ENCODE data around the gene DOK6.
"Not testable (repeated sequence)": the region's sequence is repeated elsewhere in the genome, so short reads cannot be mapped to it uniquely, and the experiment has no call there.

Gene DOK6

GRCh38 chr18:69871363-69871762, 470.7 kb downstream of the DOK6 start:
- DNase-seq (ENCODE audit: low spot score), result no peak

DNA sequence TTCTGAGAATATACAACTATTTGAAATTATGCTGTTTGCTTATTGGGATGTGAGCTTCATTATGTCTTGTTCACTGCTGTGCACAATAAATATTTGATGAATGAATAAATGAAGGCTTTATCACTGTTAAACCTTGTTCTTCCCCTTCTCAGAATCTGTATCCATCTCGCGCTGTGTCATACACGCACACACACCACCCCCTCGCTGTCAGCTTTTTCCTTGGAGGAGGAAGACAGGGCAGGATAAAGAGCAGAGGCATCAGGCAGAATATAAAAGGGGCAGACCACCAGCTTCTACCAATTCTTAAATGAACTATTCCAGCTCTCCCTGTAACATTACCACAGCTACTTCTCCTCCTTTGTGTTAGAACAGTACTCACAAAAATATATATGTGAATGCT, 472.0 kb downstream of the DOK6 start:
- no peak for DNase-seq (ENCODE audit: low spot score)

- DNase-seq (ENCODE audit: low spot score), result no peak
Observed at GRCh38 chr18:69874058-69874457, 473.4 kb downstream of the DOK6 start.

- no peak for DNase-seq (ENCODE audit: low spot score)
Observed at GRCh38 chr18:69876490-69876889, 475.8 kb downstream of the DOK6 start.

GRCh38 chr18:69878213-69878933, 477.7 kb downstream of the DOK6 start:
- DNase-seq (ENCODE audit: low spot score), result no peak

- DNase-seq (ENCODE audit: low spot score), result not testable (repeated sequence)
Observed at GRCh38 chr18:69879051-69879450, 478.4 kb downstream of the DOK6 start.

DNA sequence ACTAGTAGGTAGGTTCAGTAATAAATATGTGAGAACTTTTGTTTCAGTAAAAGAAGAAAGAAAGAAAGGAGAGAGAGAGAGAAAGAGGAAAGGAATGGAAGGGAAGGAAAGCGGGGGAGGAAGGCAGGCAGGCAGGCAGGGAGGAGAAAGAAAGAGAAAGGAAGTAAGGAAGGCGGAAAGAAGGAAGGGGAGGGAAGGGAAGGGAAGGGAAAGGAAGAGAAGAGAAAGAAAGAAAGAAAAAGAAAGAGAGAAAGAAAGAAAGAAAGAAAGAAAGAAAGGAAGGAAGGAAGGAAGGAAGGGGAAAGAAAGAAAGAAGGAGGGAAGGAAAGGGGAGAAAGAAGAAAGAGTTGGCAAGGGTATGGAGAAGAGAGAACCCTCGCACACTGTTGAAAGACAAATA, 479.4 kb downstream of the DOK6 start:
- no peak for DNase-seq (ENCODE audit: low spot score)

DNA sequence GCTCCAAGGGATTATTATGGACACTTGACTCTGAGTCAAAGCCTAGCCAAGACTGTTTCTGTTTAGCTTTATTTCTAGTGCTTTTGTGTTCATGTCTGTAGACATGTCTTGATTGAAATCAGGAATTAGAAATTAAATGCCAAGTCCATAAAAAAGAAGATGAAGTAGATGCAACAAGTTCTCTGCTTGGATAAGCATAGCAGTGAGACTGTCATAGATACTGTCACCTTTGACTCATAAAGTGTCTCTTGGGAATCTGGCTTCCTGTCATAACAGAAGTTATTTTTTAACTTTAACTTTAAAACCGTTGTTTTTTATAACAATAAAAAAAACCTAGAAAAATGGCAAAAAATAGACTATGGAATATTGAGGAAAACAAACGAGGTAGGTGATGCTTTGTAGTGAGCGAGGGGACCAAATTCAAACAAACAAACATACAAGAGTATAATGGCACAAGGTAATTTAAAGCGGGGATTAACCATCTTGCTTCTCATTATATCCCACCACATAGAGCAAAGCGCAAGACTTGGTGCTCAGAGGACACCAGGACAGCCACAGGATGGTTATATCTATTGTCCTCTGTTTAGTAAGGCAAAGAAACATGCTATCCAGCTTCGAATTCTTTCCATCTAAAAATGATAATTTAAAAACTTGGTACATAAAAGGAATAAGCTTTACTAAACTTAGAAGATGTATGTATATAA, 482.4 kb downstream of the DOK6 start:
- DNase-seq (ENCODE audit: low spot score), result no peak

GRCh38 chr18:69883781-69884180, 483.1 kb downstream of the DOK6 start:
- DNase-seq (ENCODE audit: low spot score), result no peak

- no peak for DNase-seq (ENCODE audit: low spot score)
Observed at GRCh38 chr18:69885355-69885754, 484.7 kb downstream of the DOK6 start.

DNA sequence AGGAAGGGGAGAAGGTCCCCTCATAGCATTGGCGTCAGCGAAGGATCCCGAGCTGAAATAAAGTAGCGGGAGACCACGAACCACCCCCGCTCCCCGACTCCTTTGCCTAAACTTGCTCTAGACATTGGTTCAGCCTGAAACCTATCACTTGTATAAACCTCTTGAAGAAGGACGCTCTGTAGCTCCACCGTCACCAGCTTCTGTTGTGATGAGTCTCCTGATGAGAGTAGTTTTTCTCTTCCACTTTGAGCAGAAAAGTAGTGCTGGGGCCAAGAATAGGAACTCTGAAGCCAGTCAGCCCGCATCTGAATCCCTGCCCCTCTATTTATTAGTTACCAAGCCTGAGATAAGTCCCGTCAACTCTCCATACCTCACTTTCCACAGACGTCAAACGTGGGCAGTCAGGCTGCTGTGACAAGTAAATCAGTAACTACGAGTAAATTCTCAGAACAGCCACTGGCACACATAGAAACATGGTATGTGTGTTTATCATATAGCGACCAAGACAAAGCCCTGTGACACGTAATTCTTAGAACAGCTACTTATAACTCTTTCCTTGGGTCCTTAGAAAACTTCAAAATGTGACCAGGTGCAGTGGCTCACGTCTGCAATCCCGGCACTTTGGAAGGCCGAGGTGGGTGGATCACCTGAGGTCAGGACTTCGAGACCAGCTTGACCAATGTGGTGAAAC, 485.3 kb downstream of the DOK6 start:
- DNase-seq (ENCODE audit: low spot score), result no peak

- no peak for DNase-seq (ENCODE audit: low spot score)
Observed at GRCh38 chr18:69887256-69887655, 486.6 kb downstream of the DOK6 start.

GRCh38 chr18:69889009-69889408, 488.3 kb downstream of the DOK6 start:
- no peak for DNase-seq (ENCODE audit: low spot score)

- no peak for DNase-seq (ENCODE audit: low spot score)
Observed at GRCh38 chr18:69890558-69890957, 489.9 kb downstream of the DOK6 start.

DNA sequence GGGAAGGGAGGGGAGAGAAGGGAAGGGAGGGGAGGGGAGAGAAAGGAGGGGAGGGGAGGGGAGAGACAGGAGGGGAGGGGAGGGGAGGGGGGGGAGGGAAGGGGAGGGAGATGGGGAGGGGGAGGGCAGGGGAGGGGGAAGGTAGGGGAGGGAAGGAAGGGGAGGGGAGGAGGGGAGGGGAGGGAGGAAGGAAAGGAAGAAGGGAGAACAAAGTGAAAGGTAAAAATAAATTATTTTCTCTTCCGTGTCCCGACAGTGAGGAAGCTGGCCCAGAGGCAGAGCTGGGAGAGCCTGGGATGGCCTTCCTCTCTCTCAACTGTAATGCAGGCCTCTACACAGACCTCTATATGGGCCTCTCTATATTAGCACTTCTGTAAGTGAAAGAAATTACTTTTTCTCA, 493.8 kb downstream of the DOK6 start:
- no peak for DNase-seq (ENCODE audit: low spot score)

DNA sequence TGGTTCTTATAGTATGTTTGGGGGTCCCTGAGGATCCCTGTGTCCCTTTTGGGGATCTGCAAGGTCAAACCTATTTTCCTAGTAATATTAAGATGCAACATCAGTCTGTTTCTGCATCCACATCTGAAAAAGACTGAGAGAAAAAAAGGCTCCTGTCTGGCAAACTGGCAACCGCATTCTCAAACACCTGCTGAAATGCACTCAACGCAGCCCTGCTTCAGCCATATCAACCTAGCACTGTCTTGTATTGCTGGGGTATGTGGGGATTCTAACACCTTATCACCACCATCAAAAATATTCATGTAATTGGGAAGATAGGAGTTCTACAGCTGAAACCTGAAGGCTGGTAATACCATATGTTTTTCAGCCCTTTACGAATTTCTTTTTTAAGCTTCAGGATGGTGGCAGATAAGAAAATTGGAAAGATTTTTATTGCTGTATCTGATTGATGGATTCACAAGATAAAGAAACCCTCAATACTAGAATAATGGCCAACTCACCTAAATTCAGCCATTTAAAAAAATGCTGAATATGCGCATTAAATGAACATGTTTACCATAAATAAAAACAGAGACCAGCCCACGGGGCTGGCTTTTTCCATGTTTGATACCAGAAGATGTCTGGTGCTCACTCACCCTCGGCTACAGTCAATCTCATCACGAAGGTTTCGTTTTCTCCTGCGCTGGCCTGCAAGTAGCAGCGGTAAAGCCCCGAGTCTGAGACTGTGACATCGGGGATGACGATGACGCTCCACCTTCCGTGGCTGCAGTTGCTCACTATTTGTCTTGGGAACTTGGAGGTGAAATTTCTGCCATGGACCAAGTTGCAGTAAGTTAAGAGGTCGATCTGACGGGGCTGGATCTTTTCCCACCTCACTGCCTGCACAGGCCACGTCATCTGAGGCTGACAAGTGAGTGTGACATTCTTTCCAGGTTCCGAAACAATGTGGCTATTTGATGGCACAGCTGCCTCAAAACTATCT, 494.7 kb downstream of the DOK6 start:
- no peak for DNase-seq (ENCODE audit: low spot score)

- DNase-seq (ENCODE audit: low spot score), result no peak
Observed at GRCh38 chr18:69897397-69898108, 496.9 kb downstream of the DOK6 start.

DNA sequence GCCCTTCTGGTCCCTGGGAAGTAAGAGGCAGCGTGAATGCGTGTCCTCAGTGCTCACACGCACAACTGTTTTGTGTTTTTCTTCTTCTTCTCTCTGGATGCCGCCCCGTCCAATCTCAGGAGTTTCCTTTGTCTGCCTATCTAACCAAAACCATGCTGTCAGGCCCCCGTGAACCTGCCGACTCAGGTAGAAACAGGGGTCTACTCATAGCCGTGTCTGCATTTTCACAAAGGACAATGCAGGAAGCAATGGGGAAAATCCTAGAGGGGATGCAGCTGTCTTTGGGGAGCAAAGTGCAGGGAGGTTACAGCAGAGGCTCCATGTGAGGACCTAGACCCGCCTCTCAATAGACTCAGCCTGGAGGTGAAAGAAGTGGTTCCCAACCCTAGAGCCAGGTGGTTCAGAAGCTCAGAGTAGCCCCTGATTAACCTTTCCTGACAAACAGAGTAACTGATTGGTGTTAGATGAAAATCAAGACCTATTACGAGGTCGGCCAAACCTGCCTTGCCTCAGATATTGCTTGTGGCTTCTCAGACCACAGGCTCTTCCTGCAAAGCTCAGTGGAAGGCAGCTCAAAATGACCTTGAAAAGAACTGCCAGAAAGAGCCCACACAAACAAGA, 497.7 kb downstream of the DOK6 start:
- DNase-seq (ENCODE audit: low spot score), result no peak
